H1 (cell line): Measurements from ENCODE around the gene RWDD3. TPM values are rescaled to one million over a fixed set of nuclear protein-coding genes. Genes with fewer than 3 reads are reported as not detected.

Experiments used
- CTCF ChIA-PET: fragments of 300-600 bp; sonication (Branson Sonifier 250); formaldehyde crosslinking; loops from one replicate; lab custom pipeline; 2021; ENCODE audit not compliant: partially characterized antibody; lab: Charles Lee
- POLR2A ChIA-PET: fragments of 300-600 bp; sonication (Branson Sonifier 250); formaldehyde crosslinking; loops from one replicate; lab custom pipeline; 2021; ENCODE audit warnings: inconsistent platforms; ENCODE audit not compliant: partially characterized antibody; lab: Charles Lee
- DNase-seq, 2 experiments: peaks; one replicate each; pipeline versions ENCODE4 v3.0.0 to v3.0.0-alpha.2; 2010 to 2022; ENCODE audit warnings: low spot score in 2 of 2, low read depth in 1 of 2, mixed read lengths in 1 of 2
- FAIRE-seq: peaks from 2 replicates; lab custom pipeline; 2011; peaks lifted over from hg19 to GRCh38; lab: Jason Lieb, UNC
- H2AFZ ChIP-seq: 2 replicates; pipeline ENCODE4 v1.8.1; 2012; ENCODE audit warnings: low read length, inconsistent platforms
- H2AK5ac ChIP-seq: 2 replicates; pipeline ENCODE4 v1.6.1; 2013; ENCODE audit warnings: low read depth, low read length
- H2BK120ac ChIP-seq: replicated peaks from 2 replicates; pipeline ENCODE3; 2013; ENCODE audit warnings: low read depth, low read length, inconsistent platforms
- H2BK12ac ChIP-seq: 2 replicates; pipeline ENCODE4 v1.6.1; 2013; ENCODE audit warnings: low read depth, low read length
- H2BK15ac ChIP-seq: 2 replicates; pipeline ENCODE4 v1.6.1; 2013; ENCODE audit warnings: low read length
- H2BK20ac ChIP-seq: 2 replicates; pipeline ENCODE4 v1.6.1; 2013; ENCODE audit warnings: low read length
- H2BK5ac ChIP-seq: 2 replicates; pipeline ENCODE4 v1.6.1; 2013; ENCODE audit warnings: low read depth, low read length
- H3K14ac ChIP-seq: 2 replicates; pipeline ENCODE4 v1.6.1; 2013; ENCODE audit warnings: inconsistent platforms; ENCODE audit not compliant: insufficient read length
- H3K18ac ChIP-seq: 2 replicates; pipeline ENCODE4 v1.6.1; 2013; ENCODE audit warnings: low read length; ENCODE audit errors: extremely low read depth
- H3K23ac ChIP-seq: 2 replicates; pipeline ENCODE4 v1.6.1; 2013; ENCODE audit warnings: inconsistent platforms; ENCODE audit not compliant: insufficient read length
- H3K23me2 ChIP-seq: 2 replicates; pipeline ENCODE4 v1.6.1; 2013; ENCODE audit warnings: low read depth, low read length
- H3K27ac ChIP-seq: 2 replicates; pipeline ENCODE4 v1.6.1; 2011; ENCODE audit warnings: low read depth, low read length, inconsistent platforms
- H3K27me3 ChIP-seq, 4 experiments: replicated peaks in 1 of 4; 1 replicate in 1 of 4; 2 replicates in 3 of 4; pipeline versions ENCODE4 v1.6.1 to v1.8.1; 2011 to 2013; ENCODE audit warnings: low read length in 3 of 4, mild to moderate bottlenecking in 3 of 4, inconsistent platforms in 2 of 4, mixed read lengths in 2 of 4, moderate library complexity in 1 of 4; ENCODE audit not compliant: control insufficient read depth in 3 of 4, insufficient read depth in 3 of 4; ENCODE audit errors: extremely low read depth in 1 of 4
- H3K36me3 ChIP-seq, 4 experiments: 2 replicates each; pipeline versions ENCODE4 v1.6.1 to v1.8.1; 2011 to 2013; ENCODE audit warnings: mild to moderate bottlenecking in 4 of 4, low read length in 3 of 4, moderate library complexity in 2 of 4, control low read depth in 1 of 4, inconsistent platforms in 1 of 4; ENCODE audit not compliant: insufficient read depth in 4 of 4, control insufficient read depth in 2 of 4
- H3K4ac ChIP-seq: replicated peaks from 2 replicates; pipeline ENCODE3; 2013; ENCODE audit warnings: low read length, low read depth, mixed read lengths, inconsistent platforms; ENCODE audit not compliant: insufficient read length
- H3K4me1 ChIP-seq, 4 experiments: replicated peaks in 1 of 4; 1 replicate in 1 of 4; 2 replicates in 3 of 4; pipeline versions ENCODE4 v1.6.1 to v1.8.1; 2011 to 2013; ENCODE audit warnings: low read length in 3 of 4, inconsistent platforms in 2 of 4, mixed read lengths in 1 of 4; ENCODE audit not compliant: insufficient read depth in 4 of 4, control insufficient read depth in 3 of 4
- H3K4me2 ChIP-seq, 2 experiments: 2 replicates each; pipeline versions ENCODE4 v1.6.1 to v1.8.1; 2011 to 2013; ENCODE audit warnings: low read depth in 2 of 2, low read length in 2 of 2, control low read depth in 1 of 2, inconsistent platforms in 1 of 2, mild to moderate bottlenecking in 1 of 2; ENCODE audit not compliant: insufficient read depth in 1 of 2
- H3K4me3 ChIP-seq, 4 experiments: fragments of 200-600, 300-600 bp in 1 of 4; sonication (generic), shearing (Covaris generic), sonication (Bioruptor Twin) in 1 of 4; 2 replicates each; pipeline versions ENCODE4 v1.5.1 to v1.8.1; 2011 to 2016; ENCODE audit warnings: low read length in 4 of 4, low read depth in 3 of 4, control low read depth in 2 of 4, inconsistent platforms in 2 of 4, mild to moderate bottlenecking in 2 of 4, mixed read lengths in 1 of 4, moderate library complexity in 1 of 4; ENCODE audit not compliant: insufficient read depth in 2 of 4; ENCODE audit errors: extremely low read depth in 1 of 4
- H3K56ac ChIP-seq: replicated peaks from 2 replicates; pipeline ENCODE3; 2013; ENCODE audit warnings: low read depth, mild to moderate bottlenecking, mixed read lengths, low read length, inconsistent platforms; ENCODE audit not compliant: insufficient read length
- H3K79me1 ChIP-seq: 2 replicates; pipeline ENCODE4 v1.6.1; 2013; ENCODE audit warnings: low read depth, low read length, control low read depth
- H3K79me2 ChIP-seq, 2 experiments: 2 replicates each; pipeline versions ENCODE4 v1.6.1 to v1.8.1; 2012 to 2013; ENCODE audit warnings: low read length in 2 of 2, mild to moderate bottlenecking in 2 of 2, inconsistent platforms in 1 of 2; ENCODE audit not compliant: insufficient read depth in 2 of 2, control insufficient read depth in 1 of 2
- H3K9ac ChIP-seq, 4 experiments: replicated peaks in 1 of 4; 1 replicate in 1 of 4; 2 replicates in 3 of 4; pipeline versions ENCODE4 v1.6.1 to v1.8.1; 2011 to 2013; ENCODE audit warnings: low read depth in 3 of 4, low read length in 3 of 4, control low read depth in 2 of 4, mild to moderate bottlenecking in 2 of 4, moderate library complexity in 2 of 4, inconsistent platforms in 1 of 4; ENCODE audit errors: extremely low read depth in 1 of 4
- H3K9me3 ChIP-seq, 2 experiments: 2 replicates each; pipeline versions ENCODE4 v1.6.1 to v1.8.1; 2012 to 2013; ENCODE audit warnings: mild to moderate bottlenecking in 2 of 2, moderate library complexity in 2 of 2, control low read depth in 1 of 2, inconsistent platforms in 1 of 2, low read depth in 1 of 2, low read length in 1 of 2, mixed read lengths in 1 of 2; ENCODE audit not compliant: insufficient read depth in 2 of 2
- H4K20me1 ChIP-seq, 2 experiments: replicated peaks in 1 of 2; 2 replicates each; pipeline versions ENCODE3 to v1.8.1; 2011 to 2013; ENCODE audit warnings: inconsistent platforms in 2 of 2, low read length in 2 of 2, mild to moderate bottlenecking in 1 of 2; ENCODE audit not compliant: insufficient read depth in 2 of 2, control insufficient read depth in 1 of 2
- H4K5ac ChIP-seq: 2 replicates; pipeline ENCODE4 v1.6.1; 2013; ENCODE audit warnings: low read length, low read depth, mixed read lengths, inconsistent platforms; ENCODE audit not compliant: insufficient read length
- H4K8ac ChIP-seq: 2 replicates; pipeline ENCODE4 v1.8.0; 2013; ENCODE audit warnings: mild to moderate bottlenecking, moderate library complexity, low read length, inconsistent platforms; ENCODE audit not compliant: insufficient read depth; ENCODE audit errors: extremely low read depth
- H4K91ac ChIP-seq: replicated peaks from 2 replicates; pipeline ENCODE3; 2013; ENCODE audit warnings: low read length, mixed read lengths, inconsistent platforms; ENCODE audit not compliant: insufficient read length
- HDAC2 ChIP-seq, 2 experiments: fragments of 300-600 bp in 1 of 2; sonication (generic) in 1 of 2; IDR thresholded peaks; 2 replicates each; pipeline ENCODE4 v1.6.1; 2011 to 2012; ENCODE audit warnings: low read depth in 2 of 2, low read length in 2 of 2, mild to moderate bottlenecking in 2 of 2, moderate library complexity in 2 of 2, borderline replicate concordance in 1 of 2, inconsistent platforms in 1 of 2
- MAFK ChIP-seq: IDR thresholded peaks from 2 replicates; pipeline ENCODE4 v1.6.1; 2012; ENCODE audit warnings: low read depth, mild to moderate bottlenecking, improper control_type of control experiment, low read length
- SIRT6 ChIP-seq: IDR thresholded peaks from one replicate; pipeline ENCODE4 v1.7.1; 2012; ENCODE audit warnings: low read length, inconsistent platforms
- WGBS, 2 experiments: shearing (Covaris generic) in 1 of 2; methylation state at CpG; one replicate each; pipeline versions ENCODE4 v1.1.6 to v1.1.7; 2013 to 2015; ENCODE audit warnings: low lambda C conversion rate in 2 of 2, mixed read lengths in 2 of 2, inconsistent platforms in 1 of 2, low coverage in 1 of 2, missing lambda C conversion rate in 1 of 2; ENCODE audit not compliant: insufficient replicate concordance in 2 of 2, insufficient coverage in 1 of 2, insufficient read length in 1 of 2; ENCODE audit errors: extremely low coverage in 1 of 2, missing lambda C conversion rate in 1 of 2; 5-methylcytosine and 5-hydroxymethylcytosine counted together
- polyA plus RNA-seq, 7 experiments: library from polyadenylated mRNA; depleted of rRNA in 3 of 7; stranded (reverse) in 5 of 7; unstranded in 2 of 7; fragments of >200 nt in 5 of 7; fragments of 200-250 nt in 2 of 7; gene quantifications; 1 replicate in 5 of 7; 2 replicates in 1 of 7; 4 replicates in 1 of 7; pipeline versions ENCODE4 v1.2.1 to v1.2.3, GENCODE V29; 2011 to 2013; ENCODE audit warnings: missing spikeins in 2 of 7, mixed read lengths in 2 of 7
- total RNA-seq: library from RNA; stranded (reverse); fragmentation: NEBNext Ultra II Directional; extraction: Animal tissue kit (Norgen Biotek cat#: 25700); gene quantifications from 2 replicates; pipeline ENCODE4 v1.2.1, GENCODE V29; 2021

RWDD3 gene
- total and polyA plus RNA-seq, 2 of the 8 experiments (the other 6 are each of a cell fraction or from before 2014, with no cell fraction given) = 7.9 to 14.5 TPM

DNA sequence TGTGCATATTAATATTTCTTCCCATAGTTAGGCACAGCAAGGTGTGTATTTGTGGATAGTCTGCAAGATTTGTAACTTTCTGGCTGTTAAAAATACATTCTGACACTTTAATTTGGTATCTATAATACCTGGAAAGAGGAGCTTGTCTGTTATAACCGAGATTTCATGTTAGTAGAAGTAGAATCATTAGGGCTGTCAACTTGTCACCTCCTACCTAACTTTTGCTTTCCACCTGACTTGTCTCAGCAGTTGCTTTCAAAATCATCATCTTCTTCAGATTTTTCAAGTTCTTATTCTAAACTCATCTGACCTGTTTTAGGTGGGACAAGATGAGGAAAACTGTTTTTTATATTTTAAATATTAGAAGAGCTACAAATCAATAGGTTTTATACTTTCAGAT is 11.0 kb downstream of the RWDD3 start:
- CTCF ChIA-PET = interaction anchor here (0.8 to 2.3 kb wide), 4 partner anchors 10 to 389 kb away, joined by 3 to 9 read pairs (median 5); partner anchors contain the start of gene RWDD3
- H3K4me1 ChIP-seq = no peaks in the 10 kb centered on the region
- H2BK15ac ChIP-seq = no peak overlapping the region
- no peak overlapping the region for H3K4me2 ChIP-seq
- 88% methylated on average over 1 of the region's 1 CpG; no CpG with 5 or more reads in 1 of the 2 experiments for WGBS, 2 experiments
- peaks cover 0 to under 1% of the 10 kb centered on the region in 2 experiments; a peak in 1 of 4 replicates for H3K79me2 ChIP-seq
- H3K4ac ChIP-seq = no peak overlapping the region
- H3K9me3 ChIP-seq = peaks cover 9 to 16% of the 10 kb centered on the region in 2 experiments; a peak in 2 of 4 replicates
- peaks cover 4% of the 10 kb centered on the region; the same call in 1 of the 2 replicates for H3K79me1 ChIP-seq
- POLR2A ChIA-PET = no interaction called here
- H3K9ac ChIP-seq = no peak overlapping the region
- no peak overlapping the region for H3K14ac ChIP-seq
- H3K56ac ChIP-seq = no peak overlapping the region
- H4K5ac ChIP-seq = no peak overlapping the region
- no peak overlapping the region for H3K27ac ChIP-seq
- no peaks in the 10 kb centered on the region for H4K20me1 ChIP-seq
- no peaks in the 10 kb centered on the region for H3K27me3 ChIP-seq
- no peak overlapping the region for H3K18ac ChIP-seq
- H2AFZ ChIP-seq = no peak overlapping the region
- DNase-seq = no peak
- TF ChIP-seq SIRT6 (no peak), HDAC2 (IDR thresholded peaks at IDR 0.05; ENCODE audit: borderline replicate concordance in 1 of 2, low read depth in 2 of 2, low read length in 2 of 2) (no peak), MAFK (no peak)
- H3K36me3 ChIP-seq = peaks cover 0 to 24% (median 10%) of the 10 kb centered on the region in 4 experiments; a peak in 4 of 8 replicates
- FAIRE-seq = no peak
- no peak overlapping the region for H4K91ac ChIP-seq
- H2BK20ac ChIP-seq = no peak overlapping the region
- H2BK12ac ChIP-seq = no peak overlapping the region
- H3K4me3 ChIP-seq = no peak overlapping the region
- H2AK5ac ChIP-seq = no peak overlapping the region
- no peak overlapping the region for H4K8ac ChIP-seq
- H2BK120ac ChIP-seq = no peak overlapping the region
- H3K23ac ChIP-seq = no peak overlapping the region
- H2BK5ac ChIP-seq = no peak overlapping the region
- no peaks in the 10 kb centered on the region; the same call in 1 of the 2 replicates for H3K23me2 ChIP-seq
